GM12878 (cell line): ENCODE measurements around the gene ZNF772.

ENCODE experiments used
- CTCF ChIP-seq, 3 experiments: IDR thresholded peaks in 2 of 3; conservative IDR thresholded peaks in 1 of 3; 2 replicates each; pipeline ENCODE4 v1.5.1; 2011; ENCODE audit warnings: low read depth in 3 of 3, low read length in 3 of 3, mild to moderate bottlenecking in 3 of 3, control low read depth in 2 of 3, moderate library complexity in 2 of 3, inconsistent platforms in 1 of 3, mixed read lengths in 1 of 3; ENCODE audit not compliant: control insufficient read depth in 2 of 3, insufficient read depth in 1 of 3; ENCODE audit errors: extremely low read depth in 1 of 3
- EGR1 ChIP-seq, 2 experiments: IDR thresholded peaks; 1 replicate in 1 of 2; 2 replicates in 1 of 2; pipeline ENCODE4 v1.6.1; 2011 to 2012; ENCODE audit warnings: low read depth in 2 of 2, low read length in 2 of 2, borderline replicate concordance in 1 of 2, mild to moderate bottlenecking in 1 of 2, moderate library complexity in 1 of 2
- ETV6 ChIP-seq, 2 experiments: fragments of 450-650 bp in 1 of 2; IDR thresholded peaks in 1 of 2; conservative IDR thresholded peaks in 1 of 2; 2 replicates each; pipeline ENCODE4 v1.6.1; 2014; ENCODE audit warnings: antibody characterized with exemption in 1 of 2, borderline replicate concordance in 1 of 2, low read depth in 1 of 2, mild to moderate bottlenecking in 1 of 2, moderate library complexity in 1 of 2
- FOS ChIP-seq: IDR thresholded peaks from 3 replicates; pipeline ENCODE4 v1.6.1; 2011; ENCODE audit warnings: borderline replicate concordance; ENCODE audit not compliant: insufficient read length; ENCODE audit errors: extremely low read depth
- FOXM1 ChIP-seq: IDR thresholded peaks from 2 replicates; pipeline ENCODE4 v1.6.1; 2012; ENCODE audit warnings: low read depth, mild to moderate bottlenecking, inconsistent platforms, low read length, moderate library complexity
- JUNB ChIP-seq: IDR thresholded peaks from 2 replicates; pipeline ENCODE4 v1.6.1; 2016; ENCODE audit warnings: antibody characterized with exemption, mild to moderate bottlenecking
- POLR2A ChIP-seq: IDR thresholded peaks from 2 replicates; pipeline ENCODE4 v1.6.1; 2011; ENCODE audit warnings: low read depth, mild to moderate bottlenecking, low read length
- POLR2AphosphoS2 ChIP-seq: IDR thresholded peaks from 2 replicates; pipeline ENCODE4 v1.6.1; 2011; ENCODE audit warnings: low read depth, mild to moderate bottlenecking, low read length, improper control_type of control experiment, moderate library complexity
- POLR2AphosphoS5 ChIP-seq: IDR thresholded peaks from 2 replicates; pipeline ENCODE4 v1.6.1; 2011; ENCODE audit warnings: mild to moderate bottlenecking, low read length, inconsistent platforms
- SP1 ChIP-seq: IDR thresholded peaks from one replicate; pipeline ENCODE4 v1.6.1; 2011; ENCODE audit warnings: low read depth, low read length
- ZBED1 ChIP-seq: IDR thresholded peaks from 2 replicates; pipeline ENCODE4 v1.6.1; 2016; ENCODE audit warnings: borderline replicate concordance
- ZSCAN29 ChIP-seq: fragments of 450-650 bp; IDR thresholded peaks from 2 replicates; pipeline ENCODE4 v1.6.1; 2017; ENCODE audit warnings: mild to moderate bottlenecking, moderate library complexity
- TF ChIP-seq, protein P1 (sequence below): IDR thresholded peaks from 2 replicates; pipeline ENCODE4 v1.6.1; 2012; ENCODE audit warnings: mild to moderate bottlenecking, low read depth, low read length

DNA sequence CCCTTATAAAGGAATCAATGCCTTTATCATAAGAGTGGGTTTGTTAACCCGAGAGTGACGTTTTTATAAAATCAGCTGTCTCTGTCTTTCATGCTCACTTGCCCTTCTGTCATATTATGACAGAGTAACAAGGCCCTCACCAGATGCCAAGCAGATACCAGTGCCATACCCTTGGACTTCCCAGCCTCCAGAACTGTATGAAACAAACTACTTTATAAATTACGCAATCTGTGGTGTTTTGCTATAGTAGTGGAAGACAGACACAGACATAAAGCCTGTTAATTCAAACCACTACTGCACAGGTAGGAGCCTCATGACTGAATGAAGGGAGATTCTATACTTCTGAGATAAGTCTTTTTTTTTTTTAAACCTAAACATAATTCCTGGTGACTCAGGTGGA, 25.1 kb downstream of the ZNF772 start:
- TF ChIP-seq, protein P1, sequence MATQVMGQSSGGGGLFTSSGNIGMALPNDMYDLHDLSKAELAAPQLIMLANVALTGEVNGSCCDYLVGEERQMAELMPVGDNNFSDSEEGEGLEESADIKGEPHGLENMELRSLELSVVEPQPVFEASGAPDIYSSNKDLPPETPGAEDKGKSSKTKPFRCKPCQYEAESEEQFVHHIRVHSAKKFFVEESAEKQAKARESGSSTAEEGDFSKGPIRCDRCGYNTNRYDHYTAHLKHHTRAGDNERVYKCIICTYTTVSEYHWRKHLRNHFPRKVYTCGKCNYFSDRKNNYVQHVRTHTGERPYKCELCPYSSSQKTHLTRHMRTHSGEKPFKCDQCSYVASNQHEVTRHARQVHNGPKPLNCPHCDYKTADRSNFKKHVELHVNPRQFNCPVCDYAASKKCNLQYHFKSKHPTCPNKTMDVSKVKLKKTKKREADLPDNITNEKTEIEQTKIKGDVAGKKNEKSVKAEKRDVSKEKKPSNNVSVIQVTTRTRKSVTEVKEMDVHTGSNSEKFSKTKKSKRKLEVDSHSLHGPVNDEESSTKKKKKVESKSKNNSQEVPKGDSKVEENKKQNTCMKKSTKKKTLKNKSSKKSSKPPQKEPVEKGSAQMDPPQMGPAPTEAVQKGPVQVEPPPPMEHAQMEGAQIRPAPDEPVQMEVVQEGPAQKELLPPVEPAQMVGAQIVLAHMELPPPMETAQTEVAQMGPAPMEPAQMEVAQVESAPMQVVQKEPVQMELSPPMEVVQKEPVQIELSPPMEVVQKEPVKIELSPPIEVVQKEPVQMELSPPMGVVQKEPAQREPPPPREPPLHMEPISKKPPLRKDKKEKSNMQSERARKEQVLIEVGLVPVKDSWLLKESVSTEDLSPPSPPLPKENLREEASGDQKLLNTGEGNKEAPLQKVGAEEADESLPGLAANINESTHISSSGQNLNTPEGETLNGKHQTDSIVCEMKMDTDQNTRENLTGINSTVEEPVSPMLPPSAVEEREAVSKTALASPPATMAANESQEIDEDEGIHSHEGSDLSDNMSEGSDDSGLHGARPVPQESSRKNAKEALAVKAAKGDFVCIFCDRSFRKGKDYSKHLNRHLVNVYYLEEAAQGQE = no peak
- TF ChIP-seq ETV6 (conservative IDR thresholded peaks at IDR 0.05 in 1 of 2, IDR thresholded peaks at IDR 0.05 in 1 of 2; ENCODE audit: borderline replicate concordance in 1 of 2, low read depth in 1 of 2) (no peak), FOXM1 (no peak), POLR2AphosphoS5 (no peak), POLR2A (no peak), CTCF (IDR thresholded peaks at IDR 0.05 in 2 of 3, conservative IDR thresholded peaks at IDR 0.05 in 1 of 3; ENCODE audit: control insufficient read depth in 2 of 3, extremely low read depth in 1 of 3, insufficient read depth in 1 of 3, low read depth in 3 of 3, low read length in 3 of 3) (no peak), JUNB (no peak), SP1 (no peak), ZBED1 (no peak), POLR2AphosphoS2 (no peak), ZSCAN29 (no peak), FOS (no peak), EGR1 (IDR thresholded peaks at IDR 0.05; ENCODE audit: borderline replicate concordance in 1 of 2, low read depth in 2 of 2, low read length in 2 of 2) (no peak)
